NCI-H1436 treated with DMSO at 0.1 percent for 48 hours (cell line): ENCODE measurements around the gene UGT2B11.
"Not testable (repeated sequence)": the region's sequence is repeated elsewhere in the genome, so short reads cannot be mapped to it uniquely, and the experiment has no call there.

Experiments used
- DNase-seq: peaks from one replicate; lab custom pipeline; 2025; lab: John Stamatoyannopoulos, UW

Gene UGT2B11

GRCh38 chr4:69214716-69215115, at the start of gene UGT2B11:
UGT2B11 (minus strand) TSS chr4:69214748; CDS start chr4:69214722, 26 bp downstream.
- no peak for DNase-seq

- not testable (repeated sequence) for DNase-seq
These were observed 38.7 kb upstream of the UGT2B11 start for GRCh38 chr4:69253147-69253772.

GRCh38 chr4:69250884-69251283, 36.3 kb upstream of the UGT2B11 start:
- DNase-seq: not testable (repeated sequence)

GRCh38 chr4:69242562-69243240, 28.2 kb upstream of the UGT2B11 start:
- DNase-seq: not testable (repeated sequence)

- DNase-seq: not testable (repeated sequence)
These were observed 27.2 kb upstream of the UGT2B11 start for GRCh38 chr4:69241746-69242145.

- DNase-seq: not testable (repeated sequence)
These were observed 26.2 kb upstream of the UGT2B11 start for GRCh38 chr4:69240787-69241186.

- no peak for DNase-seq
These were observed 25.1 kb upstream of the UGT2B11 start for GRCh38 chr4:69239557-69240168.

- no peak for DNase-seq
These were observed 24.5 kb upstream of the UGT2B11 start for GRCh38 chr4:69239092-69239491.

- DNase-seq: no peak
These were observed 10.3 kb upstream of the UGT2B11 start for GRCh38 chr4:69224891-69225290.

GRCh38 chr4:69223277-69223676, 8.7 kb upstream of the UGT2B11 start:
- not testable (repeated sequence) for DNase-seq

GRCh38 chr4:69218491-69218890, 3.9 kb upstream of the UGT2B11 start:
- not testable (repeated sequence) for DNase-seq

- no peak for DNase-seq
These were observed 3.6 kb downstream of the UGT2B11 start for GRCh38 chr4:69210911-69211310.

GRCh38 chr4:69198506-69198905, 16.0 kb downstream of the UGT2B11 start:
- not testable (repeated sequence) for DNase-seq

GRCh38 chr4:69196209-69196965, 18.2 kb downstream of the UGT2B11 start:
- DNase-seq: no peak

- no peak for DNase-seq
These were observed 20.4 kb downstream of the UGT2B11 start for GRCh38 chr4:69194166-69194565.

GRCh38 chr4:69191905-69192304, 22.6 kb downstream of the UGT2B11 start:
- DNase-seq: not testable (repeated sequence)

GRCh38 chr4:69190621-69191020, 23.9 kb downstream of the UGT2B11 start:
- DNase-seq: not testable (repeated sequence)

- DNase-seq: not testable (repeated sequence)
These were observed 32.9 kb downstream of the UGT2B11 start for GRCh38 chr4:69181519-69182169.

GRCh38 chr4:69179817-69180216, 34.7 kb downstream of the UGT2B11 start:
- not testable (repeated sequence) for DNase-seq

- not testable (repeated sequence) for DNase-seq
These were observed 35.8 kb downstream of the UGT2B11 start for GRCh38 chr4:69178751-69179205.

- peak; percentile 6 for DNase-seq
These were observed 44.1 kb downstream of the UGT2B11 start for GRCh38 chr4:69170233-69171134.
